SH-SY5Y (cell line): ENCODE measurements around the gene RBM18.

Experiments used
- GATA2 ChIP-seq: IDR thresholded peaks from 2 replicates; pipeline ENCODE4 v1.6.1; 2011; ENCODE audit warnings: mild to moderate bottlenecking, low read depth, low read length
- GATA3 ChIP-seq: IDR thresholded peaks from 2 replicates; pipeline ENCODE4 v1.6.1; 2011; ENCODE audit warnings: low read depth, mild to moderate bottlenecking, low read length, moderate library complexity

DNA sequence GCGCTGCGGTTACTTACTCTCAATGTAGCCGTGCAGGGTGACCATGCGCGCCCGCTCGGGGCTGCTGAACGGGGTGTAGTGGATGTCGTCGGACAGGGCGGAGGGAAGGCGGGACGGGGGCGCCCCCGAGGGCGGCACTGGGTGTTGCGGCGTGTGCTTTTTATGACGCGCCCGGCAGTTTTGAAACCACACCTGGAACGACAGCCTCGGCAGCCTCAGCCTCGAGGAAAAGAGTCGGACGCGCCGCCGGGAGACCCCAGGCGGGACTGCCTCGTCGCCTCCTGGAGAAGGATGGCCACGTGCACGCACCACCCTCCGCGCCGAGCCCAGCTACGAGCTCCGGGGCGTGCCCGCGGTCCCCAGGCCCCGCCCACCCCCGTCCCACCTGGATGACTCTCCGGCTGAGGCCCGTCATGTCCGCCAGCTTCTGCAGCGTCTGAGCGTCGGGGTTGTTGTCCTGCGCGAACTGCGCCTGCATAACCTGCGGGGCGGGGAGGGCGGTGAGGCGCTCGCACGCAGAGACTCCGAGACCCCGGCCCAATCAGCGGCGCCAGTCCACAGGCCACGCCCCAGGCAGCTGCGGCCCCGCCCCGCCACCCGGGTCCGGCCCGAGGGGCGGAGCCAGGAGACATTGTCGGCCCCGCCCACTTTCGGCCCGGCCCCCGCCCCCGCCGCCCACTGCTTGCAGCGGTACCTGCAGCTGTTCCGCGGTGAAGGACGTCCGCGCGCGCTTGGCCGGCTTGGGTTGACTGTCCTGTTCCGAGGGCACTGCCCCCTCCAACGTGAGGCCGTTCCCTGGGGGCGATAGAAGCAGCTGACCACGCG lies 50.8 kb downstream of the RBM18 start:
- TF ChIP-seq GATA2 (no peak), GATA3 (no peak)
